Aorta (tissue), 5 donors: ENCODE data around the gene BET1L. TPM values are rescaled to one million over a fixed set of nuclear protein-coding genes. Genes with fewer than 3 reads are reported as not detected.
"Not testable (repeated sequence)": the region's sequence is repeated elsewhere in the genome, so short reads cannot be mapped to it uniquely, and the experiment has no call there.

Experiments used
- ATAC-seq: fragments of 200-7000 bp; cut with Tn5 transposase; one replicate; pipeline ENCODE4 v1.9.1; 2022; ENCODE audit warnings: moderate library complexity; ENCODE audit not compliant: low FRiP score
- DNase-seq, 2 donors: peaks; one replicate each; pipeline ENCODE4 v3.0.0-alpha.2; 2020
- H3K27ac ChIP-seq, 2 donors: one replicate each; pipeline ENCODE4 v1.5.1; 2013; ENCODE audit warnings: low read length in 2 of 2, mild to moderate bottlenecking in 2 of 2, moderate library complexity in 2 of 2, control low read depth in 1 of 2, inconsistent platforms in 1 of 2, low read depth in 1 of 2
- H3K27me3 ChIP-seq, 2 donors: one replicate each; pipeline ENCODE4 v1.6.1; 2013; ENCODE audit warnings: control low read depth in 1 of 2, low read length in 1 of 2, mild to moderate bottlenecking in 1 of 2, moderate library complexity in 1 of 2; ENCODE audit not compliant: insufficient read depth in 2 of 2, control insufficient read depth in 1 of 2
- H3K36me3 ChIP-seq, 2 donors: one replicate each; pipeline ENCODE4 v1.6.1; 2013; ENCODE audit warnings: control low read depth in 1 of 2, low read length in 1 of 2, mild to moderate bottlenecking in 1 of 2; ENCODE audit not compliant: insufficient read depth in 2 of 2, control insufficient read depth in 1 of 2
- H3K4me1 ChIP-seq, 2 donors: one replicate each; pipeline ENCODE4 v1.6.1; 2013; ENCODE audit warnings: low read length in 2 of 2, control low read depth in 1 of 2, mild to moderate bottlenecking in 1 of 2, moderate library complexity in 1 of 2; ENCODE audit not compliant: insufficient read depth in 2 of 2, control insufficient read depth in 1 of 2
- H3K4me3 ChIP-seq, 2 donors: one replicate each; pipeline ENCODE4 v1.5.1; 2013; ENCODE audit warnings: low read length in 2 of 2, control low read depth in 1 of 2, mild to moderate bottlenecking in 1 of 2
- H3K9me3 ChIP-seq: one replicate; pipeline ENCODE4 v1.6.1; 2013; ENCODE audit warnings: mild to moderate bottlenecking, low read length; ENCODE audit not compliant: control insufficient read depth
- WGBS, 2 donors: extraction: QIAGEN DNeasy Blood & Tissue Kit; methylation state at CpG; one replicate each; pipeline ENCODE4 v1.1.7; 2013; 5-methylcytosine and 5-hydroxymethylcytosine counted together
- intact Hi-C, 2 donors: fragments of 100-400 bp; cut with DNase I; formaldehyde crosslinking; loops; one replicate each; pipeline versions ENCODE4 v1.14.2 to v1.15.0; 2022
- polyA plus RNA-seq, 2 donors: library from polyadenylated mRNA; stranded (reverse); fragments of 200-250 nt; gene quantifications; one replicate each; pipeline ENCODE4 v1.2.3, GENCODE V29; 2013
- total RNA-seq, 2 donors: library from RNA; stranded (reverse); fragmentation: NEBNext Ultra II Directional; extraction: Animal tissue kit (Norgen Biotek cat#: 25700); gene quantifications; one replicate each; pipeline ENCODE4 v1.2.1, GENCODE V29; 2021
- donor health status: healthy with polysubstance abuse.
- donor health status: Bipolar disorder and iron deficiency.
- donor health status: DM: no; HTN: no; CAD: no.
- donor health status: DM: no; HTN: no; CAD: no.
- donor health status: DM: yes; HTN: yes; CAD: no.

BET1L gene
- total and polyA plus RNA-seq, 4 donors, result 24.0 to 55.4 (median 45.2) TPM

GRCh38 chr11:189200-189783 lies 17.9 kb downstream of the BET1L start:
- H3K27ac ChIP-seq, H3K4me1 ChIP-seq, H3K27me3 ChIP-seq, intact Hi-C loops, H3K9me3 ChIP-seq, H3K36me3 ChIP-seq, H3K4me3 ChIP-seq: not testable (repeated sequence)
- ATAC-seq (peak; percentile 80), DNase-seq (peak; percentile 42 to 57)
- 75 to 79% methylated on average over 37 to 41 of the region's 55 CpGs for WGBS, 2 donors

DNA sequence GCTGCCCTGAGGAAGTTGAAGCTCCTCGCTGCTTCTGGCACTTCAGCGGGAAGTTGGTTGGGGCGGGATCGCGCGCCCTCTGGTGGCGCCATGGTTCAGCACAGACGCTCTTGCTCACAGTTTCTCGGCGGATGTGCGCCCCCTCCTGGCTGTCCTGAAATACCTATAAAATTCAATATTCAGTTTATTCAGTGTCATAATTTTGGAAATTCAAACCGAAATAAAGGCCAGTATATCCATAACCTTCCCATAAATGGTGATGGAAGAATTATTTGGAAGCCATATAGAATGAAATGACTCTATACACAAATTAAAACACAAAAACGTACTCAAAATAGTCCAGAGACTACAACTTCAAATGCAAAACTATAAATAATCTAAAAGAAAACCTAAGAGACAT lies 27.0 kb downstream of the BET1L start:
- H3K36me3 ChIP-seq, H3K27ac ChIP-seq, intact Hi-C loops, H3K27me3 ChIP-seq, H3K9me3 ChIP-seq, H3K4me1 ChIP-seq, H3K4me3 ChIP-seq, ATAC-seq, DNase-seq: not testable (repeated sequence)
- 3 to 8% methylated on average over 1 of the region's 13 CpGs for WGBS, 2 donors

Other genes starting within 250 kb of the BET1L start
- gene SCGB1C1, start 14.3 kb downstream of the BET1L start, total RNA-seq, result not detected
- not detected for gene SCGB1C1, start 14.3 kb downstream of the BET1L start, polyA plus RNA-seq
- gene RIC8A, start 309 bp upstream of the BET1L start, total RNA-seq, result 10 to 100 TPM; 70.1 to 77.3 TPM
- 10 to 100 TPM; 30.6 to 65.6 TPM for gene RIC8A, start 309 bp upstream of the BET1L start, polyA plus RNA-seq
- 10 to 100 TPM in 1 of 2 donors, 1 to 10 TPM in 1; 8.6 to 17.6 TPM for gene SIRT3, start 28.9 kb upstream of the BET1L start, total RNA-seq
- 10 to 100 TPM; 14.8 to 24.8 TPM for gene SIRT3, start 28.9 kb upstream of the BET1L start, polyA plus RNA-seq
- gene PSMD13, start 29.6 kb upstream of the BET1L start, total RNA-seq, result 10 to 100 TPM; 75.4 to 80.9 TPM
- gene PSMD13, start 29.6 kb upstream of the BET1L start, polyA plus RNA-seq, result 100 to 1,000 TPM in 1 of 2 donors, 10 to 100 TPM in 1; 70.9 to 123 TPM
- gene NLRP6, start 71.0 kb upstream of the BET1L start, total RNA-seq, result under 1 TPM; 0.66 to 0.88 TPM
- 1 to 10 TPM in 1 of 2 donors, not detected in 1; 6.1 TPM for gene NLRP6, start 71.0 kb upstream of the BET1L start, polyA plus RNA-seq
- gene PGGHG, start 81.7 kb upstream of the BET1L start, total RNA-seq, result 10 to 100 TPM; 42.1 to 61.6 TPM
- gene PGGHG, start 81.7 kb upstream of the BET1L start, polyA plus RNA-seq, result 100 to 1,000 TPM in 1 of 2 donors, 10 to 100 TPM in 1; 23.9 to 197 TPM
- not detected for gene IFITM5, start 92.1 kb upstream of the BET1L start, total RNA-seq
- not detected for gene IFITM5, start 92.1 kb upstream of the BET1L start, polyA plus RNA-seq
- gene IFITM2, start 100.4 kb upstream of the BET1L start, total RNA-seq, result 100 to 1,000 TPM; 695 to 841 TPM
- gene IFITM2, start 100.4 kb upstream of the BET1L start, polyA plus RNA-seq, result 1,000 to 10,000 TPM in 1 of 2 donors, 100 to 1,000 TPM in 1; 424 to 1,109 TPM
- 100 to 1,000 TPM; 278 to 311 TPM for gene IFITM1, start 106.6 kb upstream of the BET1L start, total RNA-seq
- 10 to 100 TPM; 46.7 to 88.3 TPM for gene IFITM1, start 106.6 kb upstream of the BET1L start, polyA plus RNA-seq
- 1,000 to 10,000 TPM; 1,112 to 1,381 TPM for gene IFITM3, start 113.5 kb upstream of the BET1L start, total RNA-seq
- 1,000 to 10,000 TPM in 1 of 2 donors, 100 to 1,000 TPM in 1; 856 to 2,374 TPM for gene IFITM3, start 113.5 kb upstream of the BET1L start, polyA plus RNA-seq
- 1 to 10 TPM in 1 of 2 donors, under 1 TPM in 1; 0.58 to 3.2 TPM for gene B4GALNT4, start 162.1 kb upstream of the BET1L start, total RNA-seq
- 1 to 10 TPM in 1 of 2 donors, under 1 TPM in 1; 0.38 to 4.6 TPM for gene B4GALNT4, start 162.1 kb upstream of the BET1L start, polyA plus RNA-seq
- under 1 TPM in 1 of 2 donors, not detected in 1; 0.42 TPM for gene PKP3, start 186.8 kb upstream of the BET1L start, total RNA-seq
- gene PKP3, start 186.8 kb upstream of the BET1L start, polyA plus RNA-seq, result 10 to 100 TPM in 1 of 2 donors, under 1 TPM in 1; 0.05 to 10.9 TPM
- gene SIGIRR, start 207.6 kb upstream of the BET1L start, total RNA-seq, result 10 to 100 TPM; 19.8 to 47.8 TPM
- 10 to 100 TPM; 27.8 to 52.7 TPM for gene SIGIRR, start 207.6 kb upstream of the BET1L start, polyA plus RNA-seq
- 1 to 10 TPM; 1.3 to 2.8 TPM for gene ANO9, start 234.6 kb upstream of the BET1L start, total RNA-seq
- 1 to 10 TPM in 1 of 2 donors, under 1 TPM in 1; 0.41 to 8.1 TPM for gene ANO9, start 234.6 kb upstream of the BET1L start, polyA plus RNA-seq
- gene PTDSS2, start 242.9 kb upstream of the BET1L start, total RNA-seq, result 10 to 100 TPM; 19.2 to 34.1 TPM
- 10 to 100 TPM; 10.1 to 47.6 TPM for gene PTDSS2, start 242.9 kb upstream of the BET1L start, polyA plus RNA-seq